NB4 (cell line): ENCODE results near the gene KRI1.

Source experiments
- MAX ChIP-seq: IDR thresholded peaks from 2 replicates; pipeline ENCODE4 v1.6.1; 2011; ENCODE audit warnings: low read depth, low read length
- TF ChIP-seq, protein P1 (sequence below): IDR thresholded peaks from one replicate; pipeline ENCODE4 v1.5.1; 2012; ENCODE audit warnings: low read depth, low read length

- TF ChIP-seq, protein P1, sequence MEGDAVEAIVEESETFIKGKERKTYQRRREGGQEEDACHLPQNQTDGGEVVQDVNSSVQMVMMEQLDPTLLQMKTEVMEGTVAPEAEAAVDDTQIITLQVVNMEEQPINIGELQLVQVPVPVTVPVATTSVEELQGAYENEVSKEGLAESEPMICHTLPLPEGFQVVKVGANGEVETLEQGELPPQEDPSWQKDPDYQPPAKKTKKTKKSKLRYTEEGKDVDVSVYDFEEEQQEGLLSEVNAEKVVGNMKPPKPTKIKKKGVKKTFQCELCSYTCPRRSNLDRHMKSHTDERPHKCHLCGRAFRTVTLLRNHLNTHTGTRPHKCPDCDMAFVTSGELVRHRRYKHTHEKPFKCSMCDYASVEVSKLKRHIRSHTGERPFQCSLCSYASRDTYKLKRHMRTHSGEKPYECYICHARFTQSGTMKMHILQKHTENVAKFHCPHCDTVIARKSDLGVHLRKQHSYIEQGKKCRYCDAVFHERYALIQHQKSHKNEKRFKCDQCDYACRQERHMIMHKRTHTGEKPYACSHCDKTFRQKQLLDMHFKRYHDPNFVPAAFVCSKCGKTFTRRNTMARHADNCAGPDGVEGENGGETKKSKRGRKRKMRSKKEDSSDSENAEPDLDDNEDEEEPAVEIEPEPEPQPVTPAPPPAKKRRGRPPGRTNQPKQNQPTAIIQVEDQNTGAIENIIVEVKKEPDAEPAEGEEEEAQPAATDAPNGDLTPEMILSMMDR, result no peak
- no peak for TF ChIP-seq MAX
Observed at GRCh38 chr19:10508707-10509106, 57.1 kb downstream of the KRI1 start.
